Anterior cingulate cortex (tissue), 58 donors: ENCODE results near the gene RPGRIP1L.

Experiments
- DNase-seq, 58 donors: peaks; one replicate each; lab custom pipeline; 2025; lab: John Stamatoyannopoulos, UW

The RPGRIP1L gene

DNA sequence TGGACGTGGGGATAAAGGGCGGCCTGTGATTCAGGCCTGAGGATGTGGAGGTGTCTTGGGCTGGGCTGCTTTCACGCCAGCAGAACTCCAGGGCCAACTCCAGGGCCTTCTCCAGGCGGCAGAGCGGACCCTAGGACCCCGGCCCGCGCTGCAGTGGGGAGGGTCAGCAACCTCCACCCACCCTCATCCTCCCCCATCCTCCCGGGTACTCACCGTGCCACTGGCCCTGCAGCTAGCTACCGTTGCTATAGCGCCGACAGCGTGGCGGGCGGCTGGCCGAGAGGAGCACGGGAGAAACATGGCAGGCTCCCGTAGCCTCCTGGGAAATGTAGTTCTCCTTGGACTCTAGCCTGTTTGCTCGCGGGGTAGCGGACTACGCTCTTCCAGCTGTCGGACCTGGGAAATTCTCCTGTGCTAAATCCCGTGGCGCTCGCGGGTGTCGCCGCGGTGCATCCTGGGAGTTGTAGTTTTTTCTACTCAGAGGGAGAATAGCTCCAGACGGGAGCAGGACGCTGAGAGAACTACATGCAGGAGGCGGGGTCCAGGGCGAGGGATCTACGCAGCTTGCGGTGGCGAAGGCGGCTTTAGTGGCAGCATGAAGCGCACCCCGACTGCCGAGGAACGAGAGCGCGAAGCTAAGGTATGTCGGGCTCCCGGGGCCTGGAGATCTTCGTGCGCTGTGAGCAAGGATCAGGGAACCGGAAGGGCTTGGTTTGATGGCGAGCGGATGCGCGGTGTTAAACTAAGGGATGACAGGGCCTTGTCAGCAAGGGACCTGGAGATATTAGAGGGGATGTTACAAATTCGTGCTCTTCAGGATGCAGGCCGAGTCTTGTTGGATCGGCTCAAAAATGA is at the start of gene RPGRIP1L, which contains the start of gene FTO:
RPGRIP1L (minus strand) TSS at position 270 of the 855 bp plus-strand sequence. CDS start 3,136 bp downstream, outside the sequence.
FTO (plus strand) TSS at position 567 of the 855 bp plus-strand sequence.
- peak; percentile 81 to 100 (median 99) for DNase-seq

DNA sequence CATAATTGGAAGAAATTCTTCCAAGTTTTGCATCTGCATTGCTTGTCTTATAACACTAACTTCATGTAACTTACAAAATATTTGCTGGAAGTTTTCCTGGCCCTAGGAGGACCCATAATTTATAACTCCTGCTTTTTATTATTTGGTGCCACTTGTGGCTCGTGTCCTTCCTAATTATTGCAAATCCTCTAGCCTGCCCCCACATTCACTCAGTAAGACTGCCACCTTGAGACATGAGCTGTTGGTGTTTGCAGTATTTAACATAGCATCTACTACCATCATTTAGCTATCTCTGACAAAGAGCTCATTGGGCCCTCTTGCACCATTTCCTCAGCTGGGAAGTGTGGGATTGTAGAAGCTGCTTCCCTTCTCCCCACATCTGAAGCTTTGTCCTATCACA is 49.8 kb upstream of the RPGRIP1L start:
- DNase-seq: no peak

DNA sequence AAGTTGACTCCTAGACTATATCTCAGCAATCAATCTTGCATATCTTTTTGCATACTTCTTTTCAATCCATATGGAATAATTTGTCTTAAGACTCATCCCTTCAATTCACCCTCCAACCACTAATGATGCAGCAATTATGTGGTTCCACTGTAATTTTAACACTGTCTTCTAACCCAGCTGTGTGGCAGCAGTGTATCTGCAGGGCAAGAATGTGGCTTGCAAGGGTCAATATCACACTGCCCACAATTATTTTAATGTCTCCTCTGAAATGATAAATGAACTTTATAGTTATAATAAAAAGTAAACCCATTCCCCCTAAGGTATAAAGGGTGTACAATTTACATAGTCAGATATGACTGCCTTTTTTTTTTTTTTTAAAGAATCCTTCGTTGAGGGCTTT is 48.9 kb upstream of the RPGRIP1L start:
- no peak for DNase-seq

DNA sequence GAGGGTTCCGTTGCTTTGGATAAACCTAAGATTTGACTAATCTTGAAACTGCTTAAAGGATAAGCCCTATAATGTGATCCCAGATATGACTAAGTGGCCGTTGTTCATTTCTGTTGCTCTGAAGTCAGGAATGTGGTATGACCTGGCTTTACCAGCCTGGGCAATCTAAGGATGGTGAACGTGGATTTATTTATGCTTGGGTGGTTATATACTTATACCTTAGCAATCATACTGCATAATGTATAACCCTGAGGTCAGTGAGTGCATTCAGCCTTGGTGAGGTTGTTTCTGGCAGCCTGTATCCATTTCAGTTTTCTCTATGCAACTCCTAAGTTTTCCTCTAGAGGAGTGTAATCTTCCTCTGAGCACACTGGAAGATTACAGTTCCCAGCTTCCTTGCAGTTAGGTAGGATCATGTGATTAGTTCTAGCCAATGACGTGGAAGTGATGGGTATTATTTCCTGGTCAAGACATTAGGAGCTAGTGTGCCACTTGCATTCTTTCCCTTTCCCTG is 42.2 kb upstream of the RPGRIP1L start:
- DNase-seq: no peak

DNA sequence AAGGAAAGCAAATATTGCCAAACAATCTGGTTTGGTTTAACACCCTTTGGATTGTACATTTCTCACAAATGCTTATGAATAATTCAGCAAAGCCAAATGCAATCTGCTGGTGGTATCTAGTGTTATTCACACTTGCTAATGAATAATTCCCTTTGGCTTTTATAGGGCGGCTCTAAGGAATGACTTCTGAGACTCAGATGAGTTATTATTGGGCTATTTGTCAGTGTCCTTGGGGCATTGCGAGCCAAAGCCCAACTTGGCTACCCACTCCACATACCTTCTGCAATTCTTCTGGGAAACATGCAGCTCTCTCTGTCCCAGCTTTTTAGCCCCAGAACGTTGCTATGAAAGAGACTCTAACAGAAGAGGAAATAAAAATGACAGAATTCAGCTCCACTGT is 41.4 kb upstream of the RPGRIP1L start:
- DNase-seq: peak in 1 of 58 donors; percentile 5

DNA sequence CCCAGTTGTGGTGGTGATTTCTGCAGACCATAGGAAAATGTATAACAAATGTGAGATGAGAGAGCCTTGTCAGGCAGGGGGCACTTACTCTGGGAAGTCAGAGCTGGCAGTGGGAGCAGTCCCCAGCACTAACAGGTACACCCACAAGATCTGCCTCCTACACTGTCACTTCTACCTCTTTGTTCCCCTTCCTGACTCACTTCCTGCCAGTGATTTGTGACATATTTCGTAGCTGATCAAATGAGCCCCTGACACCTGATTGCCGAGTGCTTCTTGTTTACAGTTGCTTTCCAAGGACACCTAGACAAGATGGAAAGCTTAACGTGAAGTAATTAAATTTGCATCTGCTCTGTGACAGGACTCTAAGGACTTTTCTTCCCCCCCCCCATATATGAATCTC is 40.8 kb upstream of the RPGRIP1L start:
- DNase-seq: peak in 2 of 58 donors; percentile 3 to 21

DNA sequence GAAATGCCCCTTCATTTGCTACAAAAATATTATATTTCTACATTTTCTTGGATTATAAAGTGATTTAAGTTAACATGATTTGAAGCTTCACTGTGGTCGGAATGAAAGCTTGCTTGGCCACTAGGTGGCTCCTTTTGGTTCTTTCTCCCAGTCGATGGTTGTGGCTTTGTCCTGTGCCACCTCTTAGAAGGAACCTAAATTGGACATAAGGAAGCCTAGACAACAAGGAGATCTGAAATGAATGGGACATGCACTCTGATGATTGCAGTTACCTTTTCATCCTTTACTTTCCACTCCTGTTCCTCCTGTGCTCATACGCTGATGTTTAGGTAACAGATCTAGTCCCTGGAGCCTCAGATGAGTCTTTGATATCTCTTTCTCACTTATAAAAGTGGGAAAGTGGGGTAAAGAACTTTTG is 39.5 kb upstream of the RPGRIP1L start:
- no peak for DNase-seq

DNA sequence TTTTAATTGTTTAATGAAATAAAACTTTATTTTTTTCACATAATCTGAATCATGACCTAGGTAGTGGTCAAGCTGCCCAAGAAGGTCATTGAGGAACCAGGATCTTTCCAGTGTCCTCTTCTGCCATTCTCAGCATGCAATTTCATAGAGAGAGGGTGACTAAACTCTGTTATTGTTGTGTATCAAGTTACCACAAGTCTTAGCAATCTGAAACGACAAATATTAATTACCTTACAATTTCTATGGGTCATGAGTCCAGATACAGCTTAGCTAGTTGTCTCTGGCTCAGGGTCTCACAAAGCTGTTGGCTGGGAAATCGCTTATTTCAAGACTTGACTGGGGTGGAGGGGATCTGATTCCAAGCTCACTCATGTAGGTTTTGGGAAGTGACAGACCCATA is 37.9 kb upstream of the RPGRIP1L start:
- DNase-seq: no peak

DNA sequence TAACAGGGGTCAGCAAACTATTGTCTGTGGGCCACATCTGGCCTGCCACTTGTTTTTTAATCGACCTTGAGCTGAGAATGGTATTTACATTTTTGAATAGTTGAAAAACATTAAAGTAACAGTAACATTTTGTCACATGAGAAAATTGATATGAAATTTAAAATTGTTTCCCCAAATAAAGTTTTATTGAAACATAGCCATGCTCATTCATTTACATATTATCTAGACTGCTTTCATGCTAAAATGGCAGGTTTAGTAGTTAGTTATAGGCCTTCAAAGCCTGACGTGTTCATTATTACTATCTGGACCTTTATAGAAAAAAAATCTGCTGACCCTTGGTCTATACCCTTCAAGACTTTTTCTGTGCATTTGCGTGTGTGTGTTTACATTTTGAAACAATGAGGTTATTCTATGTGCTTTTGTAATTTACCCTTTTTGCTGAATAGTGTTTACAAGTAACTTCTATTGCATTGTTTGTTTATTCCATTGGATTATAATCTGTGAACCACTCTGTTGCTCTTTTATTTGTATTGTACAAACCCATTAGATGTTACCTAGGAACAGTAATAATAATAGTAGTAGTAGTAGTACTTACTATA is 37.4 kb upstream of the RPGRIP1L start:
- DNase-seq: no peak

DNA sequence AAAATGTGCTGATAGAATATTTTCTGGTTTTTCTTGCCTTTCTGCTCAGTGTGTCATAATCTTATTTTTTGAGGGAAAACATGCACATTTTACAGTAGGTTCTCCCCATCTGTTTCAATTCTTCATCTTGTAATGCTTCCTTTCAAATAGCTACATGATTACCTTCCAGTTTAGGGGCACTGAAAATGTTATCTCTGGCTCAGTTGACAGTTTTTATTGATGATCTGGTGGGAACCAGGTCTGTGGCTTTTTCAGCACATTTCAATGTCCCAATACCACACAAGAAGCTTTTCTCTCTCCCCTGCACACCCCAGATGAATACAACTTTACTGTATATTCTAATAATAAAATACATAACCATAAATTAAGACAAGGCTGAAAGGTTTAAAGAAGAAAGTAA is 36.8 kb upstream of the RPGRIP1L start:
- DNase-seq: no peak

DNA sequence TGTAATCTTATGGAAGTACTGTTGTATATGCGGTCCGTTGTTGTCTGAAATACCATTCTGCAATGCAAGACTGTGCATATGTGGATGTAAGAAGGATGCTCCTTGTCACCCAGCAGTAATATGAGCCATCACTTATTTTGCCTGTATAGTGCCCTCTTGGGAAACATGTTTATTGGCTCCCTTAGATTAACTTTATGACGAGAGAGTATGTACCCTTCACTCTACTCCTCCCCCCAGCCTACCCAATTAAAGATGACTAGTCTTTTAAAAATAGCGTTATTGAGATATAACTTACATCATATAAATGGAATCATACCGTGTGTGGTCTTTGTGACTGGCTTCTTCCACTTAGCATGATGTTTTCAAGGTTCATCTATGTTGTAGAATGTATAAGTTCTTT is 33.9 kb upstream of the RPGRIP1L start:
- DNase-seq: no peak

DNA sequence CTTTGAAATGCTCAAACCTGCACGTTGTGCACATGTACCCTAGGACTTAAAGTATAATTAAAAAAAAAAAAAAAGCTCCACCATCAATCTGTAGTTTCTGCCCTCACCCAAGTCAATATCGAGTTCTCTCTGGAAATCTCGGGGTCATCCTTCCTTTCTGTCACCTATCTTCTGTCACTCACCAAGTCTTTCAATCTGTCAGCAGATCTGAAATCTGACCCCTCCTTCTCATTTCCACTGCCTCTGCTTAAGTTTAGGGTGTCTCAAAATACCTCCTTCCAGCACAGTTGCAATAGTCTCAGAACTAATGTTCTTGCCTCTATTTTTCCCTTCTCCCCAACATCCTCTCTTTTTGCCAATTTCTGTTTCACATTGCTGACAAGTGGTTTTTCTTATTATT is 32.6 kb upstream of the RPGRIP1L start:
- no peak for DNase-seq

DNA sequence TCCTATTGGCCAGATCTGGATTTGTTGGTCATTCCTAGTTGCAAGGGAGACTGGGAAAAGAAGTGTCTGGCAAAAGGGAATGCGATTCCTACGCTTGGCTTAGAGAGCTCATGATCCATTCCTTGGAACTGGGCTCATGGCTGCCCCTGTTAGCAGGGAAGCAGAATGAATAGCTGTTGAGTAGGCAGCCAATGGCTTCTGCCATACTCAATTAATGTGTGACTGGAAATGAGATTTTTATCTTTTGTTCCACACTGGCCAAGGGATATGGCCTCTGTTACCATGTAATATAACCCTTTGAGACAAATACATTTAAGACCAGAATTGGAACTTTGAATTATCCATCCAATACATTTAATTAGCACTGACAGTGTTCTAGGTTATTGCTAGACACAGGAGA is 31.2 kb upstream of the RPGRIP1L start:
- DNase-seq: no peak

DNA sequence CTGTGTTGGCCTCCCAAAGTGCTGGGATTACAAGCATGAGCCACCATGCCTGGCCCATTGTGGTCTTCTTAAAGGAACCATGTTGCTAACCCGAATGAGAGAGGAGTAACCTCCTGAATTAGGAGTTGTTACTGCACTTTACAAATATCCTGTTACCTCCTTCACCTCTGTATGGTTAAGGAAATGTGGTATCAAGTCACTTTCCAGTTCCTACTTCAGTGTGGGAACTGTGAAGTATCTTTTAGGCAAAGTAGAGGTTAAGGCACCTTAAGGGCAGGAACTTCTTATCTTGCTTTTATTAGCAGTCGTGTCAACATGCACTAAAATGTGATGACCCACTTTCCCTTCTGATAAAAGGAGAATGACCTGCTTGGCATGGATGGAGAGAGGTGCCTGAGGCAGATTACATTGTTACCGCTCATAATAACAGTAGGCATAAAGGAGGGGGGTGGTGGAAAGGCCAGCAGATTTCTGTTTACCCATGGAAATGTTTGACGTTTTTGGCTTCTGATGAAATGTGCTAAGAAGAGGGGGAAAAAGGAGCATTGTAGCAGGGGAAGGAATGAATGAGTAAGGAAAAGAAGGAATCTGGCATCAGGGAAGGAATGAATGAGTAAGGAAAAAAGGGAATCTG is 28.8 kb upstream of the RPGRIP1L start:
- DNase-seq: no peak

DNA sequence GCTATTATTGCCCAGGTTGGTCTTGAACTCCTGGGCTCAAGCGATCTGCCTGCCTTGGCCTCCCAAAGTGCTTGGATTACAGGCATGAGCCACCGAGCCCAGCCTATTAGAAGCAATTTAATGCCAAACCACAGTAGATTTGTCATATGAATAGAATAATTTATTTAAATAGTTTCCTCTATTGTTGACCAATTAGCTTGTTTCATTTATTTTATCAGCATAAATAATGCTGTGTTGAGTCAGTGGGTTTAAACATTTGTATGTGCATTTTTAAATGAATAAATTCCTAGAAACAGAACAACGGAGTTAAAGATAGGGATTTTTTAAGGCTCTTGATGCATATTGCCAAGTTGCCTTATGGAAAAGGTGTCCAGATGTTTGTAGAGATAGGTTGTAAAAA is 27.0 kb upstream of the RPGRIP1L start:
- no peak for DNase-seq

DNA sequence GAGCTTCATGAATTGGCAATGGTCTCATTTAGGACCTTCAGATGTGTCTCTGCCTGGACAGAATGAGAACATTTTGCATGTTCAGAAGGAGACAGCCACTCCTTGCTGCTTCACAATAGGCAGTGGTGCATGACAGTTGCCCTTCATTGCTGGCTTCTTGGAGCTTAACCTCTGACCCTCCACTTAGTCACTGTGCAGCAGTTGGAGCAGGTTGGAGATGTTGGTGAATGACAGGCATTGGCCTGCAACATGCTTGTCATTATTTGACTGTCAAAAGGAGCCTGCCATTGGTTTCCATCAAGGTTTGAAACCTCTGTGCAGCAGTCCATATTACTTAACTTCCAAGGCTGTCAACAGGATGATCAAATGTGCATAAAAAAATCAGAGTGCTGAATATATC is 23.0 kb upstream of the RPGRIP1L start:
- DNase-seq: no peak

DNA sequence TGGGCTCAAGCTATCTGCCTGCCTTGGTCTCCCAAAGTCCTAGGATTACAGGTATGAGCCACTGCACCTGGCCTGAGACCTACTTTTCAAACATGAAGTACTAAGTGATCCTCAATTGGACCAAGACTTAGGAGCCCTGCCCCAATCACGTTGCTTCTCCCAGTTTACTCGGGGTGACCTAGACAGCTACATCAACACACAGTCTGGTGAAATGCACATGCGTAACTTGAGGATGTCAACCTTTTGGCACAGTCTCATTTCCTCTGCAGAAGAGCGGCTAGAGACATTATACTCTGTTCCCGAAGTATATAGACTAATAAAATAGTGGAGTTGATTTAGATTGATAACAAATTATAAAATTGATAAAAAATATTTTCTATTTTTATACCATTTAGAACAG is 17.4 kb upstream of the RPGRIP1L start:
- DNase-seq: no peak

DNA sequence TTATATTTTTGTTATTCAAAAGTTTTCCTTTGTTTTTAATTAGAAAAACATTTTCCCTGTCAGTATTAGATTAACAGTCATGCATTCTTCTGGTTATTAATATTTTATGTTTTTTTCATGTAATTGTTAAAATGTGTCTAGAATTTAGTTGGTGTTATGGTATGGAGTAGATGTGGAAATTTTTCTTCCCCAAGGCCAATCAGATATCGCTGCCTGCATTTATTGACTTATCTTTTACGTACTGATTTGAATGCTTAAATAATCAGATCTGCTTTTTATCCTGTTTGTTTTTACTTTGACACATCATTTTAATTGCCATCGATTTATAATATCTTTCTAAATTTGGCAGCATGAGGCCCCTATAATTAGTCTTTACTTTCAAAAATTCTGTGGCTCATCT is 13.9 kb upstream of the RPGRIP1L start:
- DNase-seq: no peak

DNA sequence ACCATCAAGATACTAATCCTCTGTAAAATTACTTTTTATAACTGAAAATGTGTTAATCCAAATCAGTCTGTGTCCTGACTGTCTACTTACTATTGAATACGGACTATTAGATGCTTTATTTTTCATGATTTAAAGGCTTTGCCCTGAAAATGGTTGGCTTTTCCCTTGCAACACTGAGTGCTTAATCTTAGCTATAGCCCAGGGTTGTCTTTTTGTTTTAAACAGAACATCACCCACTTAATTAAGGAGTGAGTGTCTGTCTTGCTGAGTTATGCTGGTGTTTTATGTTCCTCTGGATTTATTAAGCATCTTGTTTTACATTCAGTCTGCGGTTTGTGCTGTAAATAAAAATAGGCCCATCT is 11.3 kb upstream of the RPGRIP1L start:
- no peak for DNase-seq

DNA sequence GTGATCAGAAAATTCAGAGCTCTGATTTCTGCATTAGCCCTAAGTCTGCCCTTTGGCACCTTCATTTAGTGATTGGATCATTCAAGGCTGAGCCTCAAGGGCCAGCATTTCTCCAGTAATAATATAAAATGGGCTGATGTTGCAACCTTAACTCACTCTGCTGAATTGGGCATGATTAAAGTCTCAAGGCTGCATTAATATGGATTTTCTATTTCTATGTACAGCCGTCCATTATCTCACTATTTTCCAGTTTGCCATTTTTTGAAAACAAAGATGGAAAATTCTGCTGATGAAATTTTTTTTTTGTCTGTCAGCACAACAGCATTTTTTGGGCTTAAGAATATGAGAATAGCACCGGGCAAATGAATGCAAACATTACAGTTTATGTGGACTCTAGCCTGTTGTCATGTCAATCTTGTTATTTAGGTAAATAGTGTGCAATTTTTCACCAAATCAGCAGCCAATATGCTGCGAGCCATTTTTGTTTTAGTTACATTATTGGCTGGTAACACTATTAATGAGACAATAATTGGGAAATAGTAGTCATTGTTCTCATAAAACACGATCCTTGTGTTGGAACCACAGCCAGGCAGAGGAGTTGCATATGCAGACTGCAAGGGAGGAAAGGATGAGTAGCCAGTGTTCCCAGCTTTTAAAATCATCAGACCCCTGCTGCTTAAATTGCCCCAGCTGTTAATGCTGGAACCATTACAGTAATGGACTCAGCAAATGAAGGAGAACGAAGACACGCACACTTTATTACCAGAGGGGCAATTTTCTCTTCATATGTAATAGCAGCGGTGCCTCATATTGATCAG is 10.8 kb upstream of the RPGRIP1L start:
- DNase-seq: peak in 1 of 58 donors; percentile 2
